Measurements from ENCODE around the gene RTN4IP1. TPM values are rescaled to one million over a fixed set of nuclear protein-coding genes. Genes with fewer than 3 reads are reported as not detected.

The RTN4IP1 gene
- total RNA-seq, 1 experiment from 2014 or later: 12.5 TPM

- Mint-ChIP-seq H3K27ac (no peak overlapping the region), H3K9me3 (no peaks in the 10 kb centered on the region), H3K27me3 (ENCODE audit: low read depth) (no peaks in the 10 kb centered on the region), H3K4me3 (no peak overlapping the region), H3K4me1 (peaks cover 6 to 15% of the 10 kb centered on the region in 2 experiments; a peak in 3 of 4 replicates), H3K36me3 (ENCODE audit: insufficient read depth in 1 of 3, low read depth in 3 of 3) (no peaks in the 10 kb centered on the region)
- H4K20me1 ChIP-seq (ENCODE audit: control insufficient read depth, insufficient read depth, insufficient read length): no peaks in the 10 kb centered on the region
- no peak overlapping the region for H3K27ac ChIP-seq (ENCODE audit: insufficient read length, low read depth, low read length)
- H3K4me1 ChIP-seq (ENCODE audit: insufficient read depth, low read length): no peaks in the 10 kb centered on the region; the same call in 1 of the 2 replicates
- no peak overlapping the region for H4K91ac ChIP-seq (ENCODE audit: insufficient read length, low read depth, low read length)
- TF ChIP-seq, protein P1, sequence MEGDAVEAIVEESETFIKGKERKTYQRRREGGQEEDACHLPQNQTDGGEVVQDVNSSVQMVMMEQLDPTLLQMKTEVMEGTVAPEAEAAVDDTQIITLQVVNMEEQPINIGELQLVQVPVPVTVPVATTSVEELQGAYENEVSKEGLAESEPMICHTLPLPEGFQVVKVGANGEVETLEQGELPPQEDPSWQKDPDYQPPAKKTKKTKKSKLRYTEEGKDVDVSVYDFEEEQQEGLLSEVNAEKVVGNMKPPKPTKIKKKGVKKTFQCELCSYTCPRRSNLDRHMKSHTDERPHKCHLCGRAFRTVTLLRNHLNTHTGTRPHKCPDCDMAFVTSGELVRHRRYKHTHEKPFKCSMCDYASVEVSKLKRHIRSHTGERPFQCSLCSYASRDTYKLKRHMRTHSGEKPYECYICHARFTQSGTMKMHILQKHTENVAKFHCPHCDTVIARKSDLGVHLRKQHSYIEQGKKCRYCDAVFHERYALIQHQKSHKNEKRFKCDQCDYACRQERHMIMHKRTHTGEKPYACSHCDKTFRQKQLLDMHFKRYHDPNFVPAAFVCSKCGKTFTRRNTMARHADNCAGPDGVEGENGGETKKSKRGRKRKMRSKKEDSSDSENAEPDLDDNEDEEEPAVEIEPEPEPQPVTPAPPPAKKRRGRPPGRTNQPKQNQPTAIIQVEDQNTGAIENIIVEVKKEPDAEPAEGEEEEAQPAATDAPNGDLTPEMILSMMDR (conservative IDR thresholded peaks at IDR 0.05): no peak
- H3K23me2 ChIP-seq (ENCODE audit: insufficient read length, low read depth, low read length, poor library complexity, severe bottlenecking): no peaks in the 10 kb centered on the region
- no peak overlapping the region for H4K5ac ChIP-seq (ENCODE audit: insufficient read length, low read depth, low read length)
- no peaks in the 10 kb centered on the region for H3K79me2 ChIP-seq (ENCODE audit: insufficient read depth, low read length)
- H4K8ac ChIP-seq (replicated peaks; ENCODE audit: insufficient read length, low read depth, low read length): no peak overlapping the region
- H2BK5ac ChIP-seq (ENCODE audit: insufficient read length, low read length): no peak overlapping the region
- H3K14ac ChIP-seq (ENCODE audit: insufficient read depth, low read length): no peak overlapping the region
- no peak overlapping the region for H3K23ac ChIP-seq (ENCODE audit: insufficient read length, low read depth, low read length)
- no peaks in the 10 kb centered on the region for H3K79me1 ChIP-seq (ENCODE audit: insufficient read depth, low read depth, low read length, poor library complexity, severe bottlenecking)
- no peak overlapping the region for H2AK5ac ChIP-seq (ENCODE audit: insufficient read length, low read length)
- H3K9ac ChIP-seq (ENCODE audit: extremely low read depth, insufficient read length, low read length): no peak overlapping the region
- no peak overlapping the region for H2AFZ ChIP-seq (ENCODE audit: low read length)
- no peak overlapping the region for H2BK12ac ChIP-seq (ENCODE audit: insufficient read length, low read depth, low read length)
- no peak overlapping the region for H3T11ph ChIP-seq (ENCODE audit: low read length)
- no peak overlapping the region for H3K4ac ChIP-seq (ENCODE audit: low read depth, low read length)
- DNase-seq: no peak
- no peak overlapping the region for H3K18ac ChIP-seq (ENCODE audit: insufficient read length, low read depth, low read length)
- H2BK120ac ChIP-seq (ENCODE audit: low read depth, low read length, poor library complexity, severe bottlenecking): no peak overlapping the region
- H3K9me3 ChIP-seq (ENCODE audit: control insufficient read depth, low read depth, low read length): no peaks in the 10 kb centered on the region
- H3K56ac ChIP-seq (ENCODE audit: insufficient read length, low read depth, low read length): no peak overlapping the region
- H2BK15ac ChIP-seq (ENCODE audit: low read depth, low read length): no peak overlapping the region
- H2BK20ac ChIP-seq (ENCODE audit: low read depth, low read length, poor library complexity, severe bottlenecking): no peak overlapping the region
- no CpG with 5 or more reads among the region's 1 CpG for WGBS (ENCODE audit: extremely low coverage, insufficient read length, low lambda C conversion rate)
- no peak overlapping the region for H3K4me2 ChIP-seq (ENCODE audit: insufficient read depth, insufficient read length, low read length)
- no peaks in the 10 kb centered on the region for H3K27me3 ChIP-seq (ENCODE audit: insufficient read depth, low read length)
Measured at GRCh38 chr6:106530502-106530901, 98.8 kb downstream of the RTN4IP1 start.

Data from H9 (cell line).